OCI-LY7 (cell line): ENCODE results near the gene ZDHHC9. TPM values are rescaled to one million over a fixed set of nuclear protein-coding genes. Genes with fewer than 3 reads are reported as not detected.

ENCODE experiments used
- BruUV-seq: library from RNA; stranded (reverse); fragments of 400-500 nt; replicated peaks from 2 replicates; lab custom pipeline; 2021; lab: Mats Ljungman, UMichigan
- CTCF ChIA-PET: fragments of 300-600 bp; sonication (Branson Sonifier 250); formaldehyde crosslinking; loops from one replicate; lab custom pipeline; 2022; ENCODE audit warnings: antibody characterized with exemption; ENCODE audit not compliant: unreplicated experiment; lab: Charles Lee
- POLR2A ChIA-PET: fragments of 300-600 bp; sonication (Branson Sonifier 250); formaldehyde crosslinking; loops from one replicate; lab custom pipeline; 2022; ENCODE audit warnings: antibody characterized with exemption; lab: Charles Lee
- DNase-seq: peaks from one replicate; pipeline ENCODE4 v3.0.0-alpha.2; 2015; ENCODE audit warnings: low spot score
- H2AFZ ChIP-seq: fragments of 200-600 bp; sonication (generic), shearing (Covaris generic); 2 replicates; pipeline ENCODE4 v1.6.1; 2014; ENCODE audit warnings: mild to moderate bottlenecking, antibody characterized with exemption, low read length, moderate library complexity
- H3K27ac ChIP-seq: fragments of 200-600 bp; sonication (generic); 2 replicates; pipeline ENCODE4 v1.5.1; 2014; ENCODE audit warnings: mixed run types, low read depth, mild to moderate bottlenecking, moderate library complexity, low read length, inconsistent platforms; ENCODE audit not compliant: poor library complexity, severe bottlenecking
- H3K36me3 ChIP-seq: fragments of 200-600 bp; sonication (generic); 2 replicates; pipeline ENCODE4 v1.6.1; 2014; ENCODE audit warnings: mild to moderate bottlenecking, antibody characterized with exemption, low read length, moderate library complexity, mixed read lengths; ENCODE audit not compliant: insufficient read depth
- H3K4me1 ChIP-seq: fragments of 200-600 bp; sonication (generic); 2 replicates; pipeline ENCODE4 v1.5.1; 2014; ENCODE audit warnings: mild to moderate bottlenecking, low read length; ENCODE audit not compliant: insufficient read depth, poor library complexity, severe bottlenecking
- H3K4me2 ChIP-seq: fragments of 200-600 bp; sonication (generic); 2 replicates; pipeline ENCODE4 v1.6.1; 2014; ENCODE audit warnings: mild to moderate bottlenecking, low read length
- H3K4me3 ChIP-seq: fragments of 200-600 bp; sonication (generic); 2 replicates; pipeline ENCODE4 v1.5.1; 2014; ENCODE audit warnings: mild to moderate bottlenecking, low read depth, low read length; ENCODE audit not compliant: poor library complexity, severe bottlenecking
- H3K79me2 ChIP-seq: fragments of 200-600 bp; sonication (generic); 2 replicates; pipeline ENCODE4 v1.6.1; 2016; ENCODE audit warnings: low read depth, mild to moderate bottlenecking, low read length, moderate library complexity, mixed read lengths; ENCODE audit not compliant: insufficient read depth
- H3K9me2 ChIP-seq: fragments of 200-600 bp; sonication (generic); 2 replicates; pipeline ENCODE4 v1.6.1; 2016; ENCODE audit warnings: mild to moderate bottlenecking, low read length, mixed read lengths; ENCODE audit not compliant: insufficient read depth
- H3K9me3 ChIP-seq: fragments of 200-600 bp; sonication (generic); 2 replicates; pipeline ENCODE4 v1.6.1; 2014; ENCODE audit warnings: mild to moderate bottlenecking, mixed run types, low read length, mixed read lengths
- H4K20me1 ChIP-seq: fragments of 200-600 bp; sonication (generic); 2 replicates; pipeline ENCODE4 v1.6.1; 2014; ENCODE audit warnings: mild to moderate bottlenecking, antibody characterized with exemption, low read length, moderate library complexity, mixed read lengths; ENCODE audit not compliant: insufficient read depth
- EZH2phosphoT487 ChIP-seq: fragments of 200-600 bp; sonication (generic); IDR thresholded peaks from 2 replicates; pipeline ENCODE4 v1.6.1; 2018; ENCODE audit warnings: low read depth, borderline replicate concordance, mild to moderate bottlenecking, mixed run types, antibody characterized with exemption, low read length, moderate library complexity, mixed read lengths
- intact Hi-C: fragments of 100-400 bp; cut with micrococcal nuclease; formaldehyde crosslinking; loops from one replicate; pipeline ENCODE4 v1.10.0; 2022; ENCODE audit not compliant: unreplicated experiment
- total RNA-seq, 2 experiments: library from RNA; depleted of rRNA in 1 of 2; stranded (reverse); fragments of >200 nt in 1 of 2; shearing (Covaris generic) in 1 of 2; gene quantifications; 2 replicates each; pipeline ENCODE4 v1.2.3, GENCODE V29; 2014 to 2022
- TF ChIP-seq, protein P1 (sequence below): fragments of 200-600 bp; sonication (generic); conservative IDR thresholded peaks from 2 replicates; pipeline ENCODE4 v1.5.1; 2014; ENCODE audit warnings: mild to moderate bottlenecking, antibody characterized with exemption, low read length, moderate library complexity, mixed read lengths

Gene ZDHHC9
- total RNA-seq, 2 experiments from 2014 or later, result 8.2 to 11.3 TPM

DNA sequence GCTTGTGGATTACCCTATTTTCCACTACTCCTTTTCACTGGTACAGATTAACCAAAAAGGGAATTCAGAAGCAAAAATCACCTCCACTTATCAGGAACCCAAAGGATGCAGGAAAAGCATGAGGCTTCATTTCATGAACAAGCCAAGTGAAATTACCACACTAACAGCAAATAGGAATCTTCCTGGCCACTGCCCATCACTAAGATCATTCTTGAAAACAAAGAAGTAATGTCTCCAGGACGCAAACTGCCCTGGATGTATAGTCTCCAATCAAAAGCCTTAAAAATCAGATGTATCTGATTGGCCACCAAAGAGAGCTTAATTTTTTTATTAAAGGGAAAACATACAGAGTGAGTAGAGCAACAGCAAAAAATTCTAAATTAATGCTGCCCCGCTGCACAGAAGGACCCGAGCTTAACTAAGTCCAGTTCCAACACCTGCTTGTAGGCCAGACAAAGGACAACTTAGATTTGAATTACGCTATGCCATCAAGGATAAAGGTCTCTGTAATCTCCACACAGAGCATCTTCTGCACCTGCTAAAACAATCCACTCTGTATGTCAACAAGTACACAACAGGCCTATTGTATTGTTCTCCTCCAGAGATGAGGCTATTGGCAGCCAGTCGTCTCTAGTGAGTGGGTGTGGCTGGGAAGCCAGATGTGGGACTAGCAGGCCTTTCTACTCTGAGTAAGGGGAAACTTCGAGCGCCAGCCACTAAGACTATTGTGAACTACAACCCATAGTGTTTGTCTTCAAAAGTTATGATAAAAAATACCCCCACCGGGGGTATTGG lies 12.4 kb downstream of the ZDHHC9 start:
- H3K27ac ChIP-seq, result no peak overlapping the region
- H2AFZ ChIP-seq, result no peak overlapping the region
- no peak overlapping the region for H3K4me3 ChIP-seq
- H3K9me2 ChIP-seq, result no peaks in the 10 kb centered on the region
- intact Hi-C loops, result no loop called here
- BruUV-seq, result no TSS peak
- ChIA-PET POLR2A (no interaction called here), CTCF (no interaction called here)
- no peak for TF ChIP-seq EZH2phosphoT487
- TF ChIP-seq, protein P1, sequence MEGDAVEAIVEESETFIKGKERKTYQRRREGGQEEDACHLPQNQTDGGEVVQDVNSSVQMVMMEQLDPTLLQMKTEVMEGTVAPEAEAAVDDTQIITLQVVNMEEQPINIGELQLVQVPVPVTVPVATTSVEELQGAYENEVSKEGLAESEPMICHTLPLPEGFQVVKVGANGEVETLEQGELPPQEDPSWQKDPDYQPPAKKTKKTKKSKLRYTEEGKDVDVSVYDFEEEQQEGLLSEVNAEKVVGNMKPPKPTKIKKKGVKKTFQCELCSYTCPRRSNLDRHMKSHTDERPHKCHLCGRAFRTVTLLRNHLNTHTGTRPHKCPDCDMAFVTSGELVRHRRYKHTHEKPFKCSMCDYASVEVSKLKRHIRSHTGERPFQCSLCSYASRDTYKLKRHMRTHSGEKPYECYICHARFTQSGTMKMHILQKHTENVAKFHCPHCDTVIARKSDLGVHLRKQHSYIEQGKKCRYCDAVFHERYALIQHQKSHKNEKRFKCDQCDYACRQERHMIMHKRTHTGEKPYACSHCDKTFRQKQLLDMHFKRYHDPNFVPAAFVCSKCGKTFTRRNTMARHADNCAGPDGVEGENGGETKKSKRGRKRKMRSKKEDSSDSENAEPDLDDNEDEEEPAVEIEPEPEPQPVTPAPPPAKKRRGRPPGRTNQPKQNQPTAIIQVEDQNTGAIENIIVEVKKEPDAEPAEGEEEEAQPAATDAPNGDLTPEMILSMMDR, result no peak
- no peaks in the 10 kb centered on the region for H3K79me2 ChIP-seq
- no peak for DNase-seq
- peaks cover 13% of the 10 kb centered on the region for H3K36me3 ChIP-seq
- H3K4me2 ChIP-seq, result no peak overlapping the region
- no peaks in the 10 kb centered on the region for H4K20me1 ChIP-seq
- no peaks in the 10 kb centered on the region for H3K9me3 ChIP-seq
- peaks cover 3% of the 10 kb centered on the region for H3K4me1 ChIP-seq

DNA sequence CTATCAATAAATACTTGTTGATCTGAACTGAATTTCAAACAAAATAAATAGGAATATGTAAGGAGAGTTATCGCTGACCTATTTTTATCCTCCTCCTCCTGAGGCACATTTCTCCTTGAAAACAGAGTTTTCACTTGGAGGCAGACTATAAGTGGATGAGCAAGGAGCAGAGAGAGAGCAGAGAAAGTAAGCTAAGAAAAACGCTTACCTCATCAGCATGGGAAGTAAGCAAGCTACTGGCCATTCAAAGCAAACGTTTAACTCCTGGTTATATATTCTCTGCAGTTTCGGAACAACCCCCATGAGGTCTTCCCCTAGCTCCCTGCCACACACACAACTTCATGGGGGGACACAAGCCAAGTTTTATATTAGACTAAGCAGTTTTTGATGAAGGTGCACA lies 13.2 kb downstream of the ZDHHC9 start:
- CTCF ChIA-PET, result no interaction called here
- no peak for DNase-seq
- Histone ChIP-seq H3K4me2 (no peak overlapping the region), H2AFZ (no peak overlapping the region), H3K27ac (no peak overlapping the region), H3K9me2 (no peaks in the 10 kb centered on the region), H3K9me3 (no peaks in the 10 kb centered on the region), H3K4me1 (peaks cover 10% of the 10 kb centered on the region), H3K79me2 (no peaks in the 10 kb centered on the region), H4K20me1 (no peaks in the 10 kb centered on the region), H3K4me3 (no peak overlapping the region), H3K36me3 (peaks cover 16% of the 10 kb centered on the region)
- TF ChIP-seq, protein P1, result no peak
- TF ChIP-seq EZH2phosphoT487, result no peak
- intact Hi-C loops, result no loop called here
- POLR2A ChIA-PET, result no interaction called here
- no TSS peak for BruUV-seq
